Stimulated activated CD8-positive, alpha-beta memory T cell treated with anti-CD3 and anti-CD28 coated beads, Interleukin-15, amount 100 ng/mL, for 24 hours (primary cell): ENCODE measurements around the gene NEU3.
"Not testable (repeated sequence)": the region's sequence is repeated elsewhere in the genome, so short reads cannot be mapped to it uniquely, and the experiment has no call there.

Source experiments
- DNase-seq: peaks from one replicate; pipeline ENCODE4 v3.0.0-alpha.2; 2020; ENCODE audit warnings: low read depth

NEU3 gene

GRCh38 chr11:75029836-75030631, 41.3 kb downstream of the NEU3 start:
- no peak for DNase-seq

GRCh38 chr11:75031224-75031753, 42.6 kb downstream of the NEU3 start:
- no peak for DNase-seq

- peak; percentile 24 for DNase-seq
Observed at GRCh38 chr11:75031771-75032549, 43.2 kb downstream of the NEU3 start.

GRCh38 chr11:75032550-75032935, 43.8 kb downstream of the NEU3 start:
- no peak for DNase-seq

- DNase-seq, result no peak
Observed at GRCh38 chr11:75033916-75034315, 45.2 kb downstream of the NEU3 start.

- no peak for DNase-seq
Observed at GRCh38 chr11:75035256-75035655, 46.5 kb downstream of the NEU3 start.

- no peak for DNase-seq
Observed at GRCh38 chr11:75035911-75036565, 47.3 kb downstream of the NEU3 start.

GRCh38 chr11:75040167-75040770, 51.5 kb downstream of the NEU3 start:
- DNase-seq, result no peak

GRCh38 chr11:75041263-75041662, 52.5 kb downstream of the NEU3 start:
- DNase-seq, result no peak

GRCh38 chr11:75041821-75042220, 53.1 kb downstream of the NEU3 start:
- not testable (repeated sequence) for DNase-seq

- DNase-seq, result not testable (repeated sequence)
Observed at GRCh38 chr11:75044381-75045170, 55.8 kb downstream of the NEU3 start.

- DNase-seq, result not testable (repeated sequence)
Observed at GRCh38 chr11:75046668-75047067, 57.9 kb downstream of the NEU3 start.

GRCh38 chr11:75047191-75047590, 58.5 kb downstream of the NEU3 start:
- DNase-seq, result no peak

GRCh38 chr11:75049501-75050266, 61.0 kb downstream of the NEU3 start:
- DNase-seq, result not testable (repeated sequence)

- no peak for DNase-seq
Observed at GRCh38 chr11:75050516-75050915, 61.8 kb downstream of the NEU3 start.

GRCh38 chr11:75051043-75051442, 62.3 kb downstream of the NEU3 start:
- DNase-seq, result no peak

GRCh38 chr11:75052457-75052856, 63.7 kb downstream of the NEU3 start:
- DNase-seq, result no peak

GRCh38 chr11:75055511-75055910, 66.8 kb downstream of the NEU3 start:
- no peak for DNase-seq

GRCh38 chr11:75056814-75057213, 68.1 kb downstream of the NEU3 start:
- no peak for DNase-seq

- DNase-seq, result no peak
Observed at GRCh38 chr11:75059299-75059698, 70.6 kb downstream of the NEU3 start.
